ENCODE results near the gene GNAT1. TPM values are rescaled to one million over a fixed set of nuclear protein-coding genes. Genes with fewer than 3 reads are reported as not detected.

The GNAT1 gene
- total RNA-seq, 1 experiment from 2014 or later: not detected

- no peak for DNase-seq
- Histone ChIP-seq H3K4ac (ENCODE audit: low read depth, low read length) (no peak overlapping the region), H2AFZ (ENCODE audit: low read length) (no peak overlapping the region), H3K27me3 (ENCODE audit: insufficient read depth, low read length) (no peaks in the 10 kb centered on the region), H2BK20ac (ENCODE audit: low read depth, low read length, poor library complexity, severe bottlenecking) (no peak overlapping the region), H3K23ac (ENCODE audit: insufficient read length, low read depth, low read length) (no peak overlapping the region), H3K4me1 (ENCODE audit: insufficient read depth, low read length) (peaks cover 7% of the 10 kb centered on the region; the same call in 1 of the 2 replicates), H3K9me3 (ENCODE audit: control insufficient read depth, low read depth, low read length) (no peaks in the 10 kb centered on the region), H3K79me2 (ENCODE audit: insufficient read depth, low read length) (no peaks in the 10 kb centered on the region), H4K20me1 (ENCODE audit: control insufficient read depth, insufficient read depth, insufficient read length) (no peaks in the 10 kb centered on the region), H3K4me2 (ENCODE audit: insufficient read depth, insufficient read length, low read length) (no peak overlapping the region), H4K8ac (replicated peaks; ENCODE audit: insufficient read length, low read depth, low read length) (no peak overlapping the region), H2BK15ac (ENCODE audit: low read depth, low read length) (no peak overlapping the region), H4K91ac (ENCODE audit: insufficient read length, low read depth, low read length) (no peak overlapping the region), H4K5ac (ENCODE audit: insufficient read length, low read depth, low read length) (no peak overlapping the region), H2BK120ac (ENCODE audit: low read depth, low read length, poor library complexity, severe bottlenecking) (no peak overlapping the region), H3K9ac (ENCODE audit: extremely low read depth, insufficient read length, low read length) (no peak overlapping the region), H3K56ac (ENCODE audit: insufficient read length, low read depth, low read length) (no peak overlapping the region), H3K14ac (ENCODE audit: insufficient read depth, low read length) (no peak overlapping the region), H2AK5ac (ENCODE audit: insufficient read length, low read length) (no peak overlapping the region), H2BK12ac (ENCODE audit: insufficient read length, low read depth, low read length) (no peak overlapping the region), H3K79me1 (ENCODE audit: insufficient read depth, low read depth, low read length, poor library complexity, severe bottlenecking) (no peaks in the 10 kb centered on the region), H3T11ph (ENCODE audit: low read length) (no peak overlapping the region), H3K23me2 (ENCODE audit: insufficient read length, low read depth, low read length, poor library complexity, severe bottlenecking) (no peaks in the 10 kb centered on the region), H2BK5ac (ENCODE audit: insufficient read length, low read length) (no peak overlapping the region), H3K27ac (ENCODE audit: insufficient read length, low read depth, low read length) (no peak overlapping the region), H3K18ac (ENCODE audit: insufficient read length, low read depth, low read length) (no peak overlapping the region)
- Mint-ChIP-seq H3K4me1 (peaks cover 30 to 49% of the 10 kb centered on the region in 2 experiments), H3K4me3 (no peak overlapping the region), H3K36me3 (ENCODE audit: insufficient read depth in 1 of 3, low read depth in 3 of 3) (peaks cover 16 to 40% (median 29%) of the 10 kb centered on the region in 3 experiments), H3K27me3 (ENCODE audit: low read depth) (no peaks in the 10 kb centered on the region; the same call in 1 of the 2 replicates), H3K27ac (no peak overlapping the region), H3K9me3 (no peaks in the 10 kb centered on the region)
- WGBS (ENCODE audit: extremely low coverage, insufficient read length, low lambda C conversion rate): no CpG with 5 or more reads among the region's 8 CpGs
- TF ChIP-seq CTCF (conservative IDR thresholded peaks at IDR 0.05): no peak
These were observed 27.6 kb upstream of the GNAT1 start for GRCh38 chr3:50163572-50164455.
